Ovary (tissue), 9 donors: ENCODE measurements around the gene CNTFR. TPM values are rescaled to one million over a fixed set of nuclear protein-coding genes. Genes with fewer than 3 reads are reported as not detected.

Experiments
- DNase-seq, 5 donors: peaks; one replicate each; pipeline ENCODE4 v3.0.0-alpha.2; 2019 to 2020
- H3K27ac ChIP-seq, 2 donors: fragments of 200-600 bp; one replicate each; pipeline versions ENCODE4 v1.5.1 to v1.8.0; 2019 to 2022
- H3K27me3 ChIP-seq: fragments of 200-600 bp; one replicate; pipeline ENCODE4 v1.8.0; 2022
- H3K36me3 ChIP-seq: fragments of 200-600 bp; sonication (generic); one replicate; pipeline ENCODE4 v1.5.1; 2019
- H3K4me1 ChIP-seq: one replicate; pipeline ENCODE4 v1.8.1; 2013; ENCODE audit warnings: mild to moderate bottlenecking, moderate library complexity; ENCODE audit not compliant: insufficient read depth
- H3K4me3 ChIP-seq: fragments of 200-600 bp; sonication (generic); one replicate; pipeline ENCODE4 v1.5.1; 2017
- H3K9me3 ChIP-seq, 2 donors: fragments of 200-600 bp in 1 of 2; sonication (generic) in 1 of 2; one replicate each; pipeline versions ENCODE4 v1.5.1 to v1.8.1; 2013 to 2019; ENCODE audit warnings: mild to moderate bottlenecking in 1 of 2, moderate library complexity in 1 of 2
- CTCF ChIP-seq, 3 donors: fragments of 450-650 bp in 2 of 3; fragments of 200-600 bp in 1 of 3; IDR thresholded peaks; one replicate each; pipeline versions ENCODE4 v1.5.1 to v1.8.0; 2016 to 2022; ENCODE audit warnings: antibody characterized with exemption in 3 of 3, mild to moderate bottlenecking in 1 of 3
- EP300 ChIP-seq: sonication (generic); formaldehyde crosslinking; IDR thresholded peaks from one replicate; pipeline ENCODE4 v1.6.1; 2017; ENCODE audit warnings: antibody characterized with exemption
- POLR2A ChIP-seq: fragments of 450-650 bp; IDR thresholded peaks from one replicate; pipeline ENCODE4 v1.6.1; 2017; ENCODE audit warnings: antibody characterized with exemption, mild to moderate bottlenecking, moderate library complexity
- WGBS, 3 donors: extraction: QIAGEN DNeasy Blood & Tissue Kit in 1 of 3; methylation state at CpG; one replicate each; pipeline versions ENCODE4 v1.1.5 to v1.1.7; 2013 to 2017; 5-methylcytosine and 5-hydroxymethylcytosine counted together
- intact Hi-C, 4 donors: fragments of 100-400 bp; cut with DNase I; formaldehyde crosslinking; loops; one replicate each; pipeline versions ENCODE4 v1.11.0 to v1.15.1; 2022 to 2023
- polyA plus RNA-seq, 2 donors: library from polyadenylated mRNA; stranded (reverse); fragments of 200-250 nt in 1 of 2; fragments of 350-450 nt in 1 of 2; fragmentation: Illumina TruSeq in 1 of 2; extraction: RNeasy Lipid Tissue Mini Kit (QIAGEN cat#74804) in 1 of 2; gene quantifications; one replicate each; pipeline ENCODE4 v1.2.3, GENCODE V29; 2013 to 2014
- total RNA-seq, 7 donors: library from RNA; depleted of rRNA in 2 of 7; stranded (reverse); fragments of >200 nt in 2 of 7; fragmentation: NEBNext Ultra II Directional in 3 of 7; extraction: Animal tissue kit (Norgen Biotek cat#: 25700) in 3 of 7; gene quantifications; one replicate each; pipeline versions ENCODE4 v1.1.0 to v1.2.4, GENCODE V29; 2016 to 2023
- donor health status: DM: no; HTN: no; CAD: no; lungs with moderate emphysema.
- donor health status: DM: no; HTN: no; CAD: no.
- donor health status: Bipolar disorder and iron deficiency.
- donor health status: DM: yes; HTN: yes; CAD: no.
- donor health status: DM: no; HTN: no; CAD: no.
- donor health status: DM: yes; HTN: yes; CAD: no.

Gene CNTFR
- total and polyA plus RNA-seq, 9 donors, result 1.2 to 4.7 (median 2.6) TPM

GRCh38 chr9:34611251-34611810 lies 21.8 kb upstream of the CNTFR start:
- Histone ChIP-seq H3K27me3 (no peaks in the 10 kb centered on the region), H3K9me3 (no peaks in the 10 kb centered on the region), H3K36me3 (no peaks in the 10 kb centered on the region), H3K4me3 (peak overlapping the region; percentile 64), H3K27ac (peak overlapping the region; percentile 61 to 82), H3K4me1 (peaks cover 9% of the 10 kb centered on the region)
- TF ChIP-seq EP300 (no peak), CTCF (IDR thresholded peaks at IDR 0.05) (no peak), POLR2A (no peak)
- WGBS, 3 donors, result 48 to 56% (median 49%) methylated on average over 10 of the region's 10 CpGs
- DNase-seq, result peak; percentile 40 to 71 (median 59)
- intact Hi-C loops, result no loop called here

- H3K27ac ChIP-seq, result no peak overlapping the region
Observed at GRCh38 chr9:34610434-34611206, 21.1 kb upstream of the CNTFR start.

GRCh38 chr9:34607331-34607730 lies 17.8 kb upstream of the CNTFR start:
- intact Hi-C loops, result loop anchor here in 3 of 4 donors (10.0 kb wide), 2 partner anchors 203 to 273 kb away; no protein-coding TSS in a partner anchor
- TF ChIP-seq POLR2A (no peak), EP300 (no peak), CTCF (IDR thresholded peaks at IDR 0.05) (no peak)
- H3K36me3 ChIP-seq, result no peaks in the 10 kb centered on the region
- no peaks in the 10 kb centered on the region for H3K27me3 ChIP-seq
- H3K4me1 ChIP-seq, result peaks cover 7% of the 10 kb centered on the region
- H3K27ac ChIP-seq, result no peak overlapping the region
- no peak overlapping the region for H3K4me3 ChIP-seq
- no peak for DNase-seq
- WGBS, 3 donors, result 30 to 39% (median 35%) methylated on average over 2 of the region's 2 CpGs
- H3K9me3 ChIP-seq, result no peaks in the 10 kb centered on the region

More at GRCh38 chr9:34610434-34611206, 21.1 kb upstream of the CNTFR start:
- Histone ChIP-seq H3K36me3 (no peaks in the 10 kb centered on the region), H3K4me1 (peaks cover 9% of the 10 kb centered on the region), H3K4me3 (no peak overlapping the region), H3K27me3 (no peaks in the 10 kb centered on the region), H3K9me3 (no peaks in the 10 kb centered on the region)
- TF ChIP-seq POLR2A (no peak), EP300 (no peak), CTCF (IDR thresholded peaks at IDR 0.05) (no peak)
- DNase-seq, result peak in 2 of 5 donors; percentile 30 to 39
- intact Hi-C loops, result no loop called here
- 92 to 94% (median 93%) methylated on average over 20 of the region's 20 CpGs for WGBS, 3 donors

GRCh38 chr9:34606905-34607304 lies 17.4 kb upstream of the CNTFR start:
- H3K4me1 ChIP-seq, result peaks cover 7% of the 10 kb centered on the region
- WGBS, 3 donors, result 74 to 88% (median 76%) methylated on average over 3 of the region's 3 CpGs
- H3K27ac ChIP-seq, result no peak overlapping the region
- intact Hi-C loops, result loop anchor here in 3 of 4 donors (10.0 kb wide), 2 partner anchors 202 to 272 kb away; no protein-coding TSS in a partner anchor
- H3K27me3 ChIP-seq, result no peaks in the 10 kb centered on the region
- no peaks in the 10 kb centered on the region for H3K9me3 ChIP-seq
- TF ChIP-seq CTCF (IDR thresholded peaks at IDR 0.05), result no peak
- no peak for TF ChIP-seq POLR2A
- TF ChIP-seq EP300, result no peak
- DNase-seq, result no peak
- H3K4me3 ChIP-seq, result no peak overlapping the region
- no peaks in the 10 kb centered on the region for H3K36me3 ChIP-seq
